A673 (cell line): ENCODE data around the gene FBXL19.

Experiments
- CTCF ChIP-seq: fragments of 300-800, 200-600 bp; sonication (generic); conservative IDR thresholded peaks from 2 replicates; pipeline ENCODE4 v1.5.1; 2017; ENCODE audit warnings: low read depth, mild to moderate bottlenecking, antibody characterized with exemption, low read length, moderate library complexity, mixed read lengths
- EZH2 ChIP-seq: fragments of 200-600 bp; sonication (generic); IDR thresholded peaks from 2 replicates; pipeline ENCODE4 v1.6.1; 2017; ENCODE audit warnings: borderline replicate concordance, low read depth, mild to moderate bottlenecking, mixed read lengths, antibody characterized with exemption, low read length; ENCODE audit not compliant: poor library complexity, severe bottlenecking

GRCh38 chr16:30992276-30992780 is 69.0 kb downstream of the FBXL19 start:
- TF ChIP-seq EZH2 (no peak), CTCF (no peak)
